Measurements from ENCODE around the gene MACROD2. TPM values are rescaled to one million over a fixed set of nuclear protein-coding genes. Genes with fewer than 3 reads are reported as not detected.

MACROD2 gene
- total RNA-seq, 2 experiments from 2014 or later = not detected

DNA sequence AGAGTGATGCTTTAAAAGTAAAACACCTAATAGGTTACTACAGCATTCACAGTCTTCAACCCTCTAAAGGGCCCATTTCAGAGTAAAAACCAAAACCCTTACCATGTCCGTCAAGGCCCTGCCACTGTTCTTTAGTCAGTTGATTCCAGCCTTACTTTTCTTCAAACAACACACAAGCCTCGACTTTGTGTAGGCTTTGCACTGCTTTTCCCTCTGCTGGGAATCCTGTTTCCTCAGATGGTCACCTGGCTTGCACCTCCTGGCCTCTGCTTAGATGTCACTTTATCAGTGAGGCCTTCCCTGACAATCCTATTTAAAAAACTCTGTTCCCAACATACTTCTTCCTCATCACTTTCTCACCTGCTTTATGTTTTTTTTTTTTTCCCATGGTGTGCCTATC lies 419.2 kb downstream of the MACROD2 start:
- H3K9me3 Mint-ChIP-seq = peaks cover 10% of the 10 kb centered on the region
- H3K4me1 Mint-ChIP-seq (ENCODE audit: low read depth) = no peaks in the 10 kb centered on the region
- no peak overlapping the region for H3K4me3 Mint-ChIP-seq
- intact Hi-C loops (cut with micrococcal nuclease) = no loop called here
- ChIA-PET POLR2A (no interaction called here), CTCF (no interaction called here)
- no peak overlapping the region for H3K27ac Mint-ChIP-seq
- H3K27me3 Mint-ChIP-seq = no peaks in the 10 kb centered on the region
- no peaks in the 10 kb centered on the region for H3K36me3 Mint-ChIP-seq
- no peak for DNase-seq

DNA sequence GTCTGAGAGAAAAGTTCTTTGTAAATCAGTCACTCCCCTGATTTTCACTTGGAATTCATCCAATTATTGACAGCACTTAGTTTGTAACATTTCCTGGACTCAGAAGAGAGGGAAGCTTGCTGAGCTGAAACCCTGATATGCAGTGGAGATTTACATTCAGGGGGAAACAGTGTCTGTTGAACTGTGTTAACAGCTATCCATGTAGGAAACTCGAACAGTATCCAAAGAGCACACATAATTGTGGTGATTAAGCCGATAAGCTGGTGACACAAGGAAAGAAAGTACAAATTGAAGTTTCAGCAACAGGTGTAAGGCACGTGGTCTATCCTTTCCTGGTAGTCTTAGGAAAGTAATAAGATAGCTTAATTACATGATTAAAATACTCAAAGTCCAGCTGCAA lies 420.2 kb downstream of the MACROD2 start:
- H3K36me3 Mint-ChIP-seq = no peaks in the 10 kb centered on the region
- no peaks in the 10 kb centered on the region for H3K4me1 Mint-ChIP-seq (ENCODE audit: low read depth)
- no peak overlapping the region for H3K4me3 Mint-ChIP-seq
- peaks cover 10% of the 10 kb centered on the region for H3K9me3 Mint-ChIP-seq
- no peak for DNase-seq
- H3K27ac Mint-ChIP-seq = no peak overlapping the region
- intact Hi-C loops (cut with micrococcal nuclease) = no loop called here
- no peaks in the 10 kb centered on the region for H3K27me3 Mint-ChIP-seq
- ChIA-PET CTCF (no interaction called here), POLR2A (no interaction called here)

- intact Hi-C loops (cut with micrococcal nuclease) = no loop called here
- POLR2A ChIA-PET = no interaction called here
These were observed 423.1 kb downstream of the MACROD2 start for GRCh38 chr20:14418376-14418775.

DNA sequence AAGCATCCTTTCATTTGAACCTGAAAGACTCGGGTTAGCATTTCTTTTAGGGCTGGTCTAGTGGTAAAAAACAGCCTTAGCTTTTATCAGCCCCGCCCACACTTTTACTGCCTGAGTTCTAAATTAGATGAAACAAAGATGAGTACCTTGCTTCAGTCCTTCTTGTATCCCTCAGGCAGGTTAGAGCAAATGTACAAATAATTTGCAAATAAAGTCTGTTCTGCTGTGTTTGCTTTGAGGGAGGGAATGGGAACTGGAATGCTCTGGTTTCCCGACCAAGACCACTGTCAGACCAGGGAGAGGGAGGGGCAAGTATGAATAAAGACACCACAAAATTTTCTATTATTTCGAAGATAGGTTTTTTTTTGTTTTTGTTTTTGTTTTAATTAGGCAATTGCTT lies 427.6 kb downstream of the MACROD2 start:
- intact Hi-C loops (cut with micrococcal nuclease) = no loop called here
- Mint-ChIP-seq H3K27me3 (no peaks in the 10 kb centered on the region), H3K36me3 (no peaks in the 10 kb centered on the region), H3K4me3 (no peak overlapping the region), H3K27ac (no peak overlapping the region), H3K9me3 (peaks cover 4% of the 10 kb centered on the region), H3K4me1 (ENCODE audit: low read depth) (no peaks in the 10 kb centered on the region)
- DNase-seq = no peak
- ChIA-PET POLR2A (no interaction called here), CTCF (no interaction called here)

More at GRCh38 chr20:14418376-14418775, 423.1 kb downstream of the MACROD2 start:
- CTCF ChIA-PET = no interaction called here
- no peak for DNase-seq
- Mint-ChIP-seq H3K36me3 (no peaks in the 10 kb centered on the region), H3K27me3 (no peaks in the 10 kb centered on the region), H3K4me1 (ENCODE audit: low read depth) (no peaks in the 10 kb centered on the region), H3K4me3 (no peak overlapping the region), H3K9me3 (no peaks in the 10 kb centered on the region), H3K27ac (no peak overlapping the region)

DNA sequence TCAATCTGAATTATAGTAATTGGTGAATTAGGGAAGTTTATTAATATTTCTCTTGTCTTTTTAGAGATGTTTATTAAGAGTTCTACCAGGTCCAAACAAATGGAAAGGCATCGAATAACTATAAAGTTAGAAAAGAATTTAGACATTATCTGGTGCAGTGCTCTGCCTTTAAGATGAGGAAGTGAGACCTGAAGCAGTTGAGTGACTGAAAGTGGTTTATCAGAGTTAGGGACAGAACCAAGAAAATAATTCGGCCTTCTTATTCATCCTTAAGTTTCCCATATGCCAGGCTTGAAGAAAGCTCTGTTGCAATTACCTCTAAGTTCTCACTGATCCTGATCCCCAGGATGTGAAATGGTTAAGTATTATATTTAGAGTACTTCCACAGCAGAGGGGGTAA lies 436.3 kb downstream of the MACROD2 start:
- H3K9me3 Mint-ChIP-seq = peaks cover 9% of the 10 kb centered on the region
- no peak overlapping the region for H3K27ac Mint-ChIP-seq
- ChIA-PET POLR2A (no interaction called here), CTCF (no interaction called here)
- DNase-seq = no peak
- H3K4me1 Mint-ChIP-seq (ENCODE audit: low read depth) = no peaks in the 10 kb centered on the region
- H3K36me3 Mint-ChIP-seq = no peaks in the 10 kb centered on the region
- H3K4me3 Mint-ChIP-seq = no peak overlapping the region
- no peaks in the 10 kb centered on the region for H3K27me3 Mint-ChIP-seq
- intact Hi-C loops (cut with micrococcal nuclease) = no loop called here

DNA sequence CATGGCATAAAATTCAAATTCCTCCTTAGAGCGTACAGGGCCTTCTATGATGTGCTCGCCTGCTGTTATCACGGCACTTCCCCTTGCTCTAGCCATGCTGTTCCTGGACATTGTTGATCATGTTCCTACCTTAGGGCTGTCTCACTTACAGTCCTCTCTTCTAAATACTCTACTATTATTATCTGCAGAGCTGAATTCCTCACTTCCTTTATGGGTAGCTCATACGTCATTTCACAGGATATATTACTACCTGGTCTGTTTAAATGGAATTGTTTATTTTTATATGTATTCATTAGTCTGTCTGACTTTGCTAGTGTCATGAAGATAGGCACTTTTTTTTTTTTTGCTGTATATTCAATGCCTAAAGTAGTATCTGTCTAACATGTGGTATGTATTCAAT lies 436.8 kb downstream of the MACROD2 start:
- CTCF ChIA-PET = no interaction called here
- POLR2A ChIA-PET = no interaction called here
- H3K27ac Mint-ChIP-seq = no peak overlapping the region
- no peak for DNase-seq
- H3K9me3 Mint-ChIP-seq = peaks cover 9% of the 10 kb centered on the region
- intact Hi-C loops (cut with micrococcal nuclease) = no loop called here
- H3K27me3 Mint-ChIP-seq = no peaks in the 10 kb centered on the region
- no peaks in the 10 kb centered on the region for H3K36me3 Mint-ChIP-seq
- no peaks in the 10 kb centered on the region for H3K4me1 Mint-ChIP-seq (ENCODE audit: low read depth)
- H3K4me3 Mint-ChIP-seq = no peak overlapping the region

DNA sequence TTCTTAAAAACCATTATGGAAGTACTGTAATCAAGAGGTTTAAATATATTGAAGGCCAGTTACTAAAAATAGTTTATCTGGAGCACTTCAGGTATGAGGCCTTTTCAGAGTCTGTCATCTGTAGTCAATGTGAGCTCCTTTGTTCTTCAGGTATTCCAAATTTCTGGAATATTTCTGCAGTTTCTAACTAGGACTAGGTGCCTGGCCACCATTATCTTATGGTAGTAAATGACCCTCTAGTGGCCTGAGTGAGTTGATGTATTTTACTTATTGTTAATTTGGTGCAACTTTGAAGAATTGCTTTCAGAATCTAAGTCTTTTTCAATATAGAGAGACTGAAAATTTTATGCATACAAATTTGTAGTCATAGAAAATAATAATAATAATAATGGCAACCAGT lies 437.3 kb downstream of the MACROD2 start:
- H3K9me3 Mint-ChIP-seq = peaks cover 9% of the 10 kb centered on the region
- CTCF ChIA-PET = no interaction called here
- no peaks in the 10 kb centered on the region for H3K4me1 Mint-ChIP-seq (ENCODE audit: low read depth)
- no peak overlapping the region for H3K4me3 Mint-ChIP-seq
- H3K36me3 Mint-ChIP-seq = no peaks in the 10 kb centered on the region
- H3K27ac Mint-ChIP-seq = no peak overlapping the region
- no peaks in the 10 kb centered on the region for H3K27me3 Mint-ChIP-seq
- DNase-seq = no peak
- intact Hi-C loops (cut with micrococcal nuclease) = no loop called here
- POLR2A ChIA-PET = no interaction called here

GRCh38 chr20:14434384-14435136 lies 439.2 kb downstream of the MACROD2 start:
- DNase-seq = no peak
- H3K4me1 Mint-ChIP-seq (ENCODE audit: low read depth) = no peaks in the 10 kb centered on the region
- CTCF ChIA-PET = no interaction called here
- intact Hi-C loops (cut with micrococcal nuclease) = no loop called here
- H3K9me3 Mint-ChIP-seq = peaks cover 13% of the 10 kb centered on the region
- POLR2A ChIA-PET = no interaction called here
- H3K4me3 Mint-ChIP-seq = no peak overlapping the region
- H3K36me3 Mint-ChIP-seq = no peaks in the 10 kb centered on the region
- no peaks in the 10 kb centered on the region for H3K27me3 Mint-ChIP-seq
- no peak overlapping the region for H3K27ac Mint-ChIP-seq

- intact Hi-C loops (cut with micrococcal nuclease) = no loop called here
- CTCF ChIA-PET = no interaction called here
- Mint-ChIP-seq H3K36me3 (no peaks in the 10 kb centered on the region), H3K4me1 (ENCODE audit: low read depth) (no peaks in the 10 kb centered on the region), H3K4me3 (no peak overlapping the region), H3K27me3 (no peaks in the 10 kb centered on the region), H3K27ac (no peak overlapping the region), H3K9me3 (peaks cover 28% of the 10 kb centered on the region)
- no peak for DNase-seq
- POLR2A ChIA-PET = no interaction called here
These were observed 445.9 kb downstream of the MACROD2 start for GRCh38 chr20:14441201-14441600.

DNA sequence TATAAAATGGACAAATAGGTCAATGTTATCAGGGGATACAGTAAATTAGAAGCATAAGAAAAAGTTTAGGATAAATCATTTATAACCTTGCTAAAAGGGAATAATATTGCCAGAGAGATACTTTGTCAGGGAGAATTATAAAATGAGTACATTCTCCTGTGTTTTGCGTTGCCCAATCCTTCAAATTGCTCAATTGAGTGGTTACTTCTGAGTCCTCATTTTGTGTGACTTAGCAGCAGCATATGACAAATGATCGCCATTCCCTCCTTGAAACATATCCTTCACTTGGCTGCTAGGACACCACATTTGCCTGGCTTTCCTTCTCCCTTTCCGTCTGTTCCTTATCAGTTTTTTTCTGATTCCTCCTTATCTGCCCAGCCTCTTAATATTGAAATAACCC lies 448.8 kb downstream of the MACROD2 start:
- no peak overlapping the region for H3K4me3 Mint-ChIP-seq

DNA sequence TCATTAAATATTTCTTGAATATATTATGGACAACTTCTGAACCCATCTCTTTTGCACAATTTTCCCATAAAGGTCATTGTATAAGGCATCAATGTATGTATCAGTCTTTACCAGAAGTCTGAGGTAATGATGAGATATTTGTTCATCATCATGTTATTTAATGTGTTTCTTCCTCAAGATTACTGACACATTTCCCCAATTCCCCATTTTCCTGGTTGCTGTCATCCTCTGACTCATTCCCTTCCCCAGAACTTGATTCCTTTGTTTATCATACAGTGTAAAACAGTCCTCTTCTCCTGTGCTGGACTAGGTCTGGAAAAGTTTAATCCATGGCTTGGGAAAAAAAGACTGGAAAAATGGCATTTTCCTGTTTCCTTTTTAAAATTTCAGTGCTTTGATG lies 450.0 kb downstream of the MACROD2 start:
- Mint-ChIP-seq H3K36me3 (no peaks in the 10 kb centered on the region), H3K27me3 (no peaks in the 10 kb centered on the region), H3K4me1 (ENCODE audit: low read depth) (no peaks in the 10 kb centered on the region), H3K9me3 (peaks cover 29% of the 10 kb centered on the region), H3K27ac (no peak overlapping the region), H3K4me3 (no peak overlapping the region)
- DNase-seq = no peak
- ChIA-PET POLR2A (no interaction called here), CTCF (no interaction called here)
- intact Hi-C loops (cut with micrococcal nuclease) = no loop called here

More for the DNA sequence above, 448.8 kb downstream of the MACROD2 start:
- ChIA-PET CTCF (no interaction called here), POLR2A (no interaction called here)
- peaks cover 29% of the 10 kb centered on the region for H3K9me3 Mint-ChIP-seq
- no peak overlapping the region for H3K27ac Mint-ChIP-seq
- H3K4me1 Mint-ChIP-seq (ENCODE audit: low read depth) = no peaks in the 10 kb centered on the region
- H3K27me3 Mint-ChIP-seq = no peaks in the 10 kb centered on the region
- no peak for DNase-seq
- intact Hi-C loops (cut with micrococcal nuclease) = no loop called here
- no peaks in the 10 kb centered on the region for H3K36me3 Mint-ChIP-seq

GRCh38 chr20:14445902-14446301 lies 450.6 kb downstream of the MACROD2 start:
- ChIA-PET CTCF (no interaction called here), POLR2A (no interaction called here)
- DNase-seq = no peak
- H3K36me3 Mint-ChIP-seq = no peaks in the 10 kb centered on the region
- intact Hi-C loops (cut with micrococcal nuclease) = no loop called here
- peaks cover 25% of the 10 kb centered on the region for H3K9me3 Mint-ChIP-seq
- H3K27me3 Mint-ChIP-seq = no peaks in the 10 kb centered on the region
- no peaks in the 10 kb centered on the region for H3K4me1 Mint-ChIP-seq (ENCODE audit: low read depth)
- H3K27ac Mint-ChIP-seq = no peak overlapping the region
- no peak overlapping the region for H3K4me3 Mint-ChIP-seq

- H3K36me3 Mint-ChIP-seq = no peaks in the 10 kb centered on the region
- intact Hi-C loops (cut with micrococcal nuclease) = no loop called here
- no peaks in the 10 kb centered on the region for H3K4me1 Mint-ChIP-seq (ENCODE audit: low read depth)
- H3K9me3 Mint-ChIP-seq = peaks cover 24% of the 10 kb centered on the region
- H3K4me3 Mint-ChIP-seq = no peak overlapping the region
- POLR2A ChIA-PET = no interaction called here
- H3K27ac Mint-ChIP-seq = no peak overlapping the region
- no peaks in the 10 kb centered on the region for H3K27me3 Mint-ChIP-seq
- CTCF ChIA-PET = no interaction called here
- DNase-seq = no peak
These were observed 451.1 kb downstream of the MACROD2 start for GRCh38 chr20:14446446-14446845.
